HepG2 (cell line): ENCODE measurements around the gene CEP120. TPM values are rescaled to one million over a fixed set of nuclear protein-coding genes. Genes with fewer than 3 reads are reported as not detected.
"Not testable (repeated sequence)": the region's sequence is repeated elsewhere in the genome, so short reads cannot be mapped to it uniquely, and the experiment has no call there.

ENCODE experiments used
- ATAC-seq: fragments of 200-7000 bp; cut with Tn5 transposase; 3 replicates; pipeline ENCODE4 v1.9.1; 2020; ENCODE audit warnings: mild to moderate bottlenecking, moderate library complexity
- BruUV-seq: library from RNA; stranded (reverse); fragments of 400-500 nt; replicated peaks from 2 replicates; lab custom pipeline; 2021; lab: Mats Ljungman, UMichigan
- CTCF ChIA-PET: fragments of 300-600 bp; formaldehyde crosslinking; extraction: SDS; loops from one replicate; lab custom pipeline; 2021; ENCODE audit warnings: low total read pairs, inconsistent platforms, low intra/inter-chr PET ratio; lab: Yijun Ruan, JAX
- POLR2A ChIA-PET: fragments of 350-600 bp; sonication (Branson Sonifier 250); formaldehyde crosslinking; loops from one replicate; lab custom pipeline; 2020; ENCODE audit warnings: antibody characterized with exemption, inconsistent platforms; lab: Yijun Ruan, JAX
- DNase-seq: peaks from one replicate; pipeline ENCODE4 v3.0.0-alpha.2; 2015; ENCODE audit warnings: low spot score
- FAIRE-seq: peaks from 3 replicates; lab custom pipeline; 2011; peaks lifted over from hg19 to GRCh38; lab: Jason Lieb, UNC
- H2AFZ ChIP-seq: one replicate; pipeline ENCODE4 v1.6.1; 2011; ENCODE audit warnings: low read length, inconsistent platforms
- H3K27ac ChIP-seq: fragments of 300-600 bp; 3 replicates; pipeline ENCODE4 v1.8.0; 2011; ENCODE audit warnings: mixed run types, mild to moderate bottlenecking, mixed read lengths, low read length, inconsistent platforms; ENCODE audit not compliant: insufficient read depth; ENCODE audit errors: extremely low read length
- H3K27me3 ChIP-seq, 2 experiments: fragments of 200-600 bp in 1 of 2; 2 replicates in 1 of 2; 3 replicates in 1 of 2; pipeline versions ENCODE4 v1.6.0 to v1.8.0; 2011; ENCODE audit warnings: low read length in 2 of 2, mild to moderate bottlenecking in 2 of 2, moderate library complexity in 2 of 2, inconsistent platforms in 1 of 2; ENCODE audit not compliant: insufficient read depth in 2 of 2, control insufficient read depth in 1 of 2
- H3K36me3 ChIP-seq, 2 experiments: fragments of 200-600 bp in 1 of 2; replicated peaks in 1 of 2; 2 replicates in 1 of 2; 3 replicates in 1 of 2; pipeline versions ENCODE4 v1.5.1 to v1.8.0; 2011; ENCODE audit warnings: low read length in 2 of 2, inconsistent platforms in 1 of 2; ENCODE audit not compliant: insufficient read depth in 2 of 2, control insufficient read depth in 1 of 2
- H3K4me1 ChIP-seq: 2 replicates; pipeline ENCODE4 v1.5.1; 2012; ENCODE audit warnings: low read length, inconsistent platforms; ENCODE audit not compliant: insufficient read depth
- H3K4me2 ChIP-seq: 2 replicates; pipeline ENCODE4 v1.6.0; 2011; ENCODE audit warnings: low read depth, low read length, inconsistent platforms
- H3K4me3 ChIP-seq, 3 experiments: fragments of 200-600 bp in 1 of 3; sonication (generic), shearing (Covaris generic) in 1 of 3; replicated peaks in 1 of 3; 2 replicates each; pipeline ENCODE4 v1.5.1; 2011 to 2016; ENCODE audit warnings: low read length in 3 of 3, inconsistent platforms in 2 of 3, low read depth in 2 of 3, mild to moderate bottlenecking in 2 of 3, control low read depth in 1 of 3, mixed read lengths in 1 of 3; ENCODE audit not compliant: insufficient read depth in 1 of 3
- H3K79me2 ChIP-seq: one replicate; pipeline ENCODE4 v1.6.1; 2011; ENCODE audit warnings: low read length, inconsistent platforms; ENCODE audit not compliant: insufficient read depth
- H3K9ac ChIP-seq: 2 replicates; pipeline ENCODE4 v1.6.0; 2011; ENCODE audit warnings: mild to moderate bottlenecking, low read depth, low read length, inconsistent platforms; ENCODE audit not compliant: insufficient read depth
- H3K9me3 ChIP-seq: 2 replicates; pipeline ENCODE4 v1.5.1; 2012; ENCODE audit warnings: mild to moderate bottlenecking, low read length
- H4K20me1 ChIP-seq: 2 replicates; pipeline ENCODE4 v1.6.0; 2011; ENCODE audit warnings: inconsistent platforms, mild to moderate bottlenecking, low read length, moderate library complexity; ENCODE audit not compliant: insufficient read depth
- KDM4B ChIP-seq: sonication (generic); formaldehyde crosslinking; IDR thresholded peaks from 2 replicates; pipeline ENCODE4 v1.4.0; 2020; ENCODE audit warnings: missing genetic modification reagents
- MAFK ChIP-seq, 2 experiments: IDR thresholded peaks in 1 of 2; conservative IDR thresholded peaks in 1 of 2; 2 replicates each; pipeline ENCODE4 v1.6.1; 2011; ENCODE audit warnings: improper control_type of control experiment in 2 of 2, low read length in 2 of 2
- ONECUT2 ChIP-seq: sonication (generic); formaldehyde crosslinking; IDR thresholded peaks from 2 replicates; pipeline ENCODE4 v1.4.0; 2020; ENCODE audit warnings: missing genetic modification reagents
- TCF7 ChIP-seq: sonication (generic); IDR thresholded peaks from 2 replicates; pipeline ENCODE4 v1.6.1; 2016; ENCODE audit warnings: antibody characterized with exemption, low read depth
- YEATS2 ChIP-seq: sonication (generic); formaldehyde crosslinking; IDR thresholded peaks from 2 replicates; pipeline ENCODE4 v1.4.0; 2020; ENCODE audit warnings: missing genetic modification reagents, borderline replicate concordance
- ZNF510 ChIP-seq: sonication (generic); formaldehyde crosslinking; IDR thresholded peaks from 2 replicates; pipeline ENCODE4 v1.4.0; 2020; ENCODE audit warnings: low read depth, mild to moderate bottlenecking, missing genetic modification reagents
- WGBS: methylation state at CpG from one replicate; pipeline ENCODE4 v1.1.6; 2017; ENCODE audit warnings: low lambda C conversion rate; 5-methylcytosine and 5-hydroxymethylcytosine counted together
- in situ Hi-C: cut with HindIII; loops from 2 replicates; pipeline ENCODE4 v1.10.0; 2017; ENCODE audit warnings: low pct_unique_long_range_greater_than_20kb; ENCODE audit not compliant: extremely low pct_ligation_motif_present
- intact Hi-C: fragments of 100-400 bp; cut with micrococcal nuclease; formaldehyde crosslinking; loops from one replicate; pipeline ENCODE4 v1.10.0; 2022; ENCODE audit not compliant: unreplicated experiment
- polyA plus RNA-seq, 8 experiments: library from polyadenylated mRNA; depleted of rRNA in 3 of 8; stranded (reverse) in 7 of 8; unstranded in 1 of 8; fragments of >200 nt; fragmentation: Illumina TruSeq in 4 of 8; extraction: Trizol in 4 of 8; gene quantifications; 2 replicates each; pipeline versions ENCODE4 v1.2.1 to v1.2.3, GENCODE V29; 2011 to 2016; ENCODE audit warnings: low read depth in 4 of 8, missing spikeins in 1 of 8, mixed read lengths in 1 of 8; ENCODE audit not compliant: insufficient read depth in 1 of 8
- total RNA-seq, 5 experiments: library from RNA; depleted of rRNA; stranded (reverse); fragments of >200 nt; fragmentation: Illumina TruSeq; extraction: Trizol; gene quantifications; 2 replicates each; pipeline ENCODE4 v1.2.3, GENCODE V29; 2016; ENCODE audit warnings: low read depth in 1 of 5
- TF ChIP-seq, protein P1 (sequence below): sonication (generic); formaldehyde crosslinking; IDR thresholded peaks from 2 replicates; pipeline ENCODE4 v1.5.0; 2020; ENCODE audit warnings: mild to moderate bottlenecking, missing genetic modification reagents
- TF ChIP-seq, protein P2 (sequence below): sonication (generic); formaldehyde crosslinking; IDR thresholded peaks from 2 replicates; pipeline ENCODE4 v1.4.0; 2020; ENCODE audit warnings: missing genetic modification reagents, mild to moderate bottlenecking, borderline replicate concordance
- TF ChIP-seq, protein P3 (sequence below): sonication (generic); formaldehyde crosslinking; IDR thresholded peaks from 2 replicates; pipeline ENCODE4 v1.4.0; 2020; ENCODE audit warnings: missing genetic modification reagents, borderline replicate concordance
- TF ChIP-seq, protein P4 (sequence below): sonication (generic); formaldehyde crosslinking; IDR thresholded peaks from 2 replicates; pipeline ENCODE4 v1.4.0; 2020; ENCODE audit warnings: missing genetic modification reagents

The CEP120 gene
- total and polyA plus RNA-seq, 2 of the 13 experiments (the other 11 are each of a cell fraction or from before 2014, with no cell fraction given) = 8.0 to 14.7 TPM

DNA sequence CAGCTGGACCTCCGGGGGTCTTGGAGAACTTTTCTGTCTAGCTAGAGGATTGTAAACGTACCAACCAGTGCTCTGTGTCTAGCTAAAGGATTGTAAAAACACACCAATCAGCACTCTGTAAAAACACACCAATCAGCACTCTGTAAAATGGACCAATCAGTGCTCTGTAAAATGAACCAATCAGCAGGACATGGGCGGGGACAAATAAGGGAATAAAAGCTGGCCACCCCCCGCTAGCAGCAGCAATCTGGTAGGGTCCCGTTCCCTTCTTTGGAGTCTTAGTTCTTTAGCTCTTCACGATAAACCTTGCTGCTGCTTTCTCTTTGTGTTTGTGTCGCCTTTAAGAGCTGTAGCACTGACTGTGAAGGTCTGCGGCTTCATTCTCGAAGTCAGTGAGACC lies 114.8 kb downstream of the CEP120 start:
- ATAC-seq, H3K27me3 ChIP-seq, H3K36me3 ChIP-seq, BruUV-seq, in situ Hi-C loops, H4K20me1 ChIP-seq, DNase-seq, H2AFZ ChIP-seq, H3K79me2 ChIP-seq, H3K27ac ChIP-seq, FAIRE-seq, CTCF ChIA-PET, H3K9me3 ChIP-seq, H3K4me3 ChIP-seq, intact Hi-C loops, POLR2A ChIA-PET, H3K9ac ChIP-seq, H3K4me1 ChIP-seq, H3K4me2 ChIP-seq: not testable (repeated sequence)
- 0 out of 4 replicates have a peak, but pooled peaks of 1 of the 2 experiments have one; percentile 1 for TF ChIP-seq MAFK (conservative IDR thresholded peaks at IDR 0.05 in 1 of 2, IDR thresholded peaks at IDR 0.05 in 1 of 2; ENCODE audit: low read length in 2 of 2)
- WGBS = 50% methylated on average over 9 of the region's 9 CpGs

DNA sequence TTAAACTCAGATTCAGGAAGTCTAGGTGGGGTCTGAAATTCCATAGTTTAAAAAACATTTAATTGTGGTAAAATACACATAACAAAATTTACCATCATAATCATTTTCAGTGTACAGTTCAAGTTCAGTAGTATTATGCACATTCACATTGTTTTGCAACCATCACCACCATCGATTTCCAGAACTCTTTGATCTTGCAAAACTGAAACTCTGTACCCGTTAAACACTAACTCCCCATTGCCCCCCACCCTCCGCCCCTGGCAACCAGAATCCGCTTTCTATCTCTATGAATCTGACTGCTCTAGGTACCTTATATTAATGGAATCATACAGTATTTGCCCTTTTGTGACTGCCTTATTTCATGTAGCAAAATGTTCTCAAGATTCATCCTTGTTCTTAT lies 117.5 kb downstream of the CEP120 start:
- CTCF ChIA-PET = no interaction called here
- H3K27ac ChIP-seq = no peak overlapping the region
- ATAC-seq = peak; percentile 68
- POLR2A ChIA-PET = no interaction called here
- H3K27me3 ChIP-seq = no peaks in the 10 kb centered on the region
- no peak overlapping the region for H3K4me2 ChIP-seq
- no peaks in the 10 kb centered on the region for H3K4me1 ChIP-seq
- no peak overlapping the region for H3K9ac ChIP-seq
- no peak overlapping the region for H2AFZ ChIP-seq
- 2% methylated on average over 4 of the region's 4 CpGs for WGBS
- no peaks in the 10 kb centered on the region for H3K36me3 ChIP-seq
- H4K20me1 ChIP-seq = no peaks in the 10 kb centered on the region
- BruUV-seq = no TSS peak
- DNase-seq = no peak
- no peak overlapping the region for H3K4me3 ChIP-seq
- intact Hi-C loops = no loop called here
- FAIRE-seq = no peak
- no peaks in the 10 kb centered on the region for H3K79me2 ChIP-seq
- H3K9me3 ChIP-seq = no peaks in the 10 kb centered on the region
- in situ Hi-C loops = no loop called here
- TF ChIP-seq, protein P1, sequence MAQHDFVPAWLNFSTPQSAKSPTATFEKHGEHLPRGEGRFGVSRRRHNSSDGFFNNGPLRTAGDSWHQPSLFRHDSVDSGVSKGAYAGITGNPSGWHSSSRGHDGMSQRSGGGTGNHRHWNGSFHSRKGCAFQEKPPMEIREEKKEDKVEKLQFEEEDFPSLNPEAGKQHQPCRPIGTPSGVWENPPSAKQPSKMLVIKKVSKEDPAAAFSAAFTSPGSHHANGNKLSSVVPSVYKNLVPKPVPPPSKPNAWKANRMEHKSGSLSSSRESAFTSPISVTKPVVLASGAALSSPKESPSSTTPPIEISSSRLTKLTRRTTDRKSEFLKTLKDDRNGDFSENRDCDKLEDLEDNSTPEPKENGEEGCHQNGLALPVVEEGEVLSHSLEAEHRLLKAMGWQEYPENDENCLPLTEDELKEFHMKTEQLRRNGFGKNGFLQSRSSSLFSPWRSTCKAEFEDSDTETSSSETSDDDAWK (CRISPR knock-in tag) = no peak
- no peak for TF ChIP-seq KDM4B (CRISPR knock-in tag)
- TF ChIP-seq, protein P2, sequence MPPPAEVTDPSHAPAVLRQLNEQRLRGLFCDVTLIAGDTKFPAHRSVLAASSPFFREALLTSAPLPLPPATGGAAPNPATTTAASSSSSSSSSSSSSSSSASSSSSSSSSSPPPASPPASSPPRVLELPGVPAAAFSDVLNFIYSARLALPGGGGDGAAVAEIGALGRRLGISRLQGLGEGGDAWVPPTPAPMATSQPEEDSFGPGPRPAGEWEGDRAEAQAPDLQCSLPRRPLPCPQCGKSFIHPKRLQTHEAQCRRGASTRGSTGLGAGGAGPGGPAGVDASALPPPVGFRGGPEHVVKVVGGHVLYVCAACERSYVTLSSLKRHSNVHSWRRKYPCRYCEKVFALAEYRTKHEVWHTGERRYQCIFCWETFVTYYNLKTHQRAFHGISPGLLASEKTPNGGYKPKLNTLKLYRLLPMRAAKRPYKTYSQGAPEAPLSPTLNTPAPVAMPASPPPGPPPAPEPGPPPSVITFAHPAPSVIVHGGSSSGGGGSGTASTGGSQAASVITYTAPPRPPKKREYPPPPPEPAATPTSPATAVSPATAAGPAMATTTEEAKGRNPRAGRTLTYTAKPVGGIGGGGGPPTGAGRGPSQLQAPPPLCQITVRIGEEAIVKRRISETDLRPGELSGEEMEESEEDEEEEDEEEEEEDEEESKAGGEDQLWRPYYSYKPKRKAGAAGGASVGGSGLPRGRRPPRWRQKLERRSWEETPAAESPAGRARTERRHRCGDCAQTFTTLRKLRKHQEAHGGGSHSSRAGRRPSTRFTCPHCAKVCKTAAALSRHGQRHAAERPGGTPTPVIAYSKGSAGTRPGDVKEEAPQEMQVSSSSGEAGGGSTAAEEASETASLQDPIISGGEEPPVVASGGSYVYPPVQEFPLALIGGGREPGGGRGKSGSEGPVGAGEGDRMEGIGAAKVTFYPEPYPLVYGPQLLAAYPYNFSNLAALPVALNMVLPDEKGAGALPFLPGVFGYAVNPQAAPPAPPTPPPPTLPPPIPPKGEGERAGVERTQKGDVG = no peak
- peak; percentile 70 for TF ChIP-seq ONECUT2 (CRISPR knock-in tag)
- TF ChIP-seq, protein P3, sequence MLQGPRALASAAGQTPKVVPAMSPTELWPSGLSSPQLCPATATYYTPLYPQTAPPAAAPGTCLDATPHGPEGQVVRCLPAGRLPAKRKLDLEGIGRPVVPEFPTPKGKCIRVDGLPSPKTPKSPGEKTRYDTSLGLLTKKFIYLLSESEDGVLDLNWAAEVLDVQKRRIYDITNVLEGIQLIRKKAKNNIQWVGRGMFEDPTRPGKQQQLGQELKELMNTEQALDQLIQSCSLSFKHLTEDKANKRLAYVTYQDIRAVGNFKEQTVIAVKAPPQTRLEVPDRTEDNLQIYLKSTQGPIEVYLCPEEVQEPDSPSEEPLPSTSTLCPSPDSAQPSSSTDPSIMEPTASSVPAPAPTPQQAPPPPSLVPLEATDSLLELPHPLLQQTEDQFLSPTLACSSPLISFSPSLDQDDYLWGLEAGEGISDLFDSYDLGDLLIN (CRISPR knock-in tag) = no peak
- no peak for TF ChIP-seq ZNF510 (CRISPR knock-in tag)
- TF ChIP-seq TCF7 = peak; percentile 51
- TF ChIP-seq, protein P4, sequence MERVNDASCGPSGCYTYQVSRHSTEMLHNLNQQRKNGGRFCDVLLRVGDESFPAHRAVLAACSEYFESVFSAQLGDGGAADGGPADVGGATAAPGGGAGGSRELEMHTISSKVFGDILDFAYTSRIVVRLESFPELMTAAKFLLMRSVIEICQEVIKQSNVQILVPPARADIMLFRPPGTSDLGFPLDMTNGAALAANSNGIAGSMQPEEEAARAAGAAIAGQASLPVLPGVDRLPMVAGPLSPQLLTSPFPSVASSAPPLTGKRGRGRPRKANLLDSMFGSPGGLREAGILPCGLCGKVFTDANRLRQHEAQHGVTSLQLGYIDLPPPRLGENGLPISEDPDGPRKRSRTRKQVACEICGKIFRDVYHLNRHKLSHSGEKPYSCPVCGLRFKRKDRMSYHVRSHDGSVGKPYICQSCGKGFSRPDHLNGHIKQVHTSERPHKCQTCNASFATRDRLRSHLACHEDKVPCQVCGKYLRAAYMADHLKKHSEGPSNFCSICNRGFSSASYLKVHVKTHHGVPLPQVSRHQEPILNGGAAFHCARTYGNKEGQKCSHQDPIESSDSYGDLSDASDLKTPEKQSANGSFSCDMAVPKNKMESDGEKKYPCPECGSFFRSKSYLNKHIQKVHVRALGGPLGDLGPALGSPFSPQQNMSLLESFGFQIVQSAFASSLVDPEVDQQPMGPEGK (CRISPR knock-in tag) = peak; percentile 34; the same call in 1 of the 2 replicates
- TF ChIP-seq YEATS2 (CRISPR knock-in tag) = no peak
